Vagina (tissue), 2 donors: ENCODE measurements around the gene OR2AK2. TPM values are rescaled to one million over a fixed set of nuclear protein-coding genes. Genes with fewer than 3 reads are reported as not detected.

Source experiments
- DNase-seq, 2 donors: peaks; one replicate each; pipeline ENCODE4 v3.0.0-alpha.2; 2017; ENCODE audit errors: extremely low spot score in 2 of 2
- H3K27ac ChIP-seq: fragments of 200-600 bp; sonication (generic); one replicate; pipeline ENCODE4 v1.5.1; 2019
- H3K27me3 ChIP-seq: fragments of 200-600 bp; sonication (generic); one replicate; pipeline ENCODE4 v1.5.1; 2019
- H3K36me3 ChIP-seq, 2 donors: fragments of 200-600 bp; sonication (generic); one replicate each; pipeline ENCODE4 v1.5.1; 2017 to 2019
- H3K4me1 ChIP-seq: fragments of 200-600 bp; sonication (generic); one replicate; pipeline ENCODE4 v1.5.1; 2019
- H3K4me3 ChIP-seq, 2 donors: fragments of 200-600 bp; sonication (generic); 1 replicate in 1 of 2; 2 replicates in 1 of 2; pipeline ENCODE4 v1.5.1; 2016 to 2019
- H3K9me3 ChIP-seq: fragments of 200-600 bp; sonication (generic); one replicate; pipeline ENCODE4 v1.5.1; 2019
- POLR2A ChIP-seq, 2 donors: fragments of 450-650 bp; IDR thresholded peaks; one replicate each; pipeline ENCODE4 v1.6.1; 2017; ENCODE audit warnings: antibody characterized with exemption in 2 of 2, mild to moderate bottlenecking in 2 of 2, moderate library complexity in 2 of 2
- POLR2AphosphoS5 ChIP-seq, 2 donors: sonication (generic); formaldehyde crosslinking; IDR thresholded peaks; one replicate each; pipeline ENCODE4 v1.9.0; 2017; ENCODE audit warnings: antibody characterized with exemption in 2 of 2, mild to moderate bottlenecking in 2 of 2, low read depth in 1 of 2; ENCODE audit not compliant: insufficient read depth in 1 of 2
- intact Hi-C: fragments of 100-400 bp; cut with DNase I; formaldehyde crosslinking; loops from one replicate; pipeline ENCODE4 v1.15.1; 2023
- total RNA-seq: library from RNA; depleted of rRNA; stranded (reverse); fragments of >200 nt; gene quantifications from one replicate; pipeline ENCODE4 v1.2.3, GENCODE V29; 2016
- TF ChIP-seq, protein P1 (sequence below), 3 experiments: fragments of 450-650 bp in 2 of 3; fragments of 200-600 bp in 1 of 3; sonication (generic) in 1 of 3; IDR thresholded peaks; one replicate each; pipeline ENCODE4 v1.5.1; 2017 to 2019; ENCODE audit warnings: antibody characterized with exemption in 3 of 3, mild to moderate bottlenecking in 2 of 3, moderate library complexity in 2 of 3

OR2AK2 gene
- total RNA-seq, 1 donor from 2014 or later: not detected

DNA sequence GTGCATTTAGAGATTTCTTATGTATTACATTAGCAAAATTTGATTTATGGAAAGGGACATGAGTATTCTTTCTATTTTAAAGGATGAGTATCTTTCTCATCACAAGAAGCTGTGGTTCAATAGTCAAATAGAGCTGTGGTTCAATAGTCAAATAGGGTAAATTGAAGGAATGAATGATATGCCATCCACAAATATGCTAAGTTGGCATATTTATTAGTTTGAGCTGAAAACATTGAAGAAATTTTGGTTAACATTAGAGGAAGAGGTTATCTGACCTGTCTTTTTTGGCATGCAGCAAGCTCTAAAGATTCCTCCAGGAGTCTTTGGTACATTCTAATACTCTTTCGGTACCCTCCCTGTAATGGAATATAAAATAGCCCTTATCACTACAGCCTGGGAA, 11.6 kb upstream of the OR2AK2 start:
- intact Hi-C loops: no loop called here
- Histone ChIP-seq H3K9me3 (no peaks in the 10 kb centered on the region), H3K27ac (no peak overlapping the region), H3K4me1 (no peaks in the 10 kb centered on the region), H3K27me3 (no peaks in the 10 kb centered on the region), H3K36me3 (no peaks in the 10 kb centered on the region), H3K4me3 (no peak overlapping the region)
- TF ChIP-seq POLR2AphosphoS5 (IDR thresholded peaks at IDR 0.05; ENCODE audit: insufficient read depth in 1 of 2, low read depth in 1 of 2): no peak
- no peak for TF ChIP-seq POLR2A (IDR thresholded peaks at IDR 0.05)
- TF ChIP-seq, protein P1, sequence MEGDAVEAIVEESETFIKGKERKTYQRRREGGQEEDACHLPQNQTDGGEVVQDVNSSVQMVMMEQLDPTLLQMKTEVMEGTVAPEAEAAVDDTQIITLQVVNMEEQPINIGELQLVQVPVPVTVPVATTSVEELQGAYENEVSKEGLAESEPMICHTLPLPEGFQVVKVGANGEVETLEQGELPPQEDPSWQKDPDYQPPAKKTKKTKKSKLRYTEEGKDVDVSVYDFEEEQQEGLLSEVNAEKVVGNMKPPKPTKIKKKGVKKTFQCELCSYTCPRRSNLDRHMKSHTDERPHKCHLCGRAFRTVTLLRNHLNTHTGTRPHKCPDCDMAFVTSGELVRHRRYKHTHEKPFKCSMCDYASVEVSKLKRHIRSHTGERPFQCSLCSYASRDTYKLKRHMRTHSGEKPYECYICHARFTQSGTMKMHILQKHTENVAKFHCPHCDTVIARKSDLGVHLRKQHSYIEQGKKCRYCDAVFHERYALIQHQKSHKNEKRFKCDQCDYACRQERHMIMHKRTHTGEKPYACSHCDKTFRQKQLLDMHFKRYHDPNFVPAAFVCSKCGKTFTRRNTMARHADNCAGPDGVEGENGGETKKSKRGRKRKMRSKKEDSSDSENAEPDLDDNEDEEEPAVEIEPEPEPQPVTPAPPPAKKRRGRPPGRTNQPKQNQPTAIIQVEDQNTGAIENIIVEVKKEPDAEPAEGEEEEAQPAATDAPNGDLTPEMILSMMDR (IDR thresholded peaks at IDR 0.05): no peak
- no peak for DNase-seq

DNA sequence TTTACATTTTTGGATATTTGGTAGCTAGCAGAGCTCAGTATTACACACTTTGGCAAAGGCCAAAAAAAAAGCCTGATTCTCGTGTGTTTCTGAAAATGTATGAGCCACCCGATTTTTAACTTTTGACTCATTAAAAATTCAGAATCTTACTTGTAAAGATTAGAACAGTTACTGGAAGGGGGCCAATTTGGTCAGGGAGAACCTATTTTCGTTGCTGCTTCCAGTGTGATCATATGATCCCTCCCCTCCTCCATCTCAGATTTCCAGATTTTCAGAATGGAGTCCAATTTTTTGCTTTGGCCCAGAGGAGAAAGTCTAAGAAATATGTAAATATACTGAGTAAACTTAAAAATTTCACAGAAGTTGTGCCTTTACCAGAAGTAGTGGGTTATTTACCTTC, 3.2 kb upstream of the OR2AK2 start:
- no peak overlapping the region for H3K4me3 ChIP-seq
- H3K27me3 ChIP-seq: no peaks in the 10 kb centered on the region
- intact Hi-C loops: no loop called here
- TF ChIP-seq POLR2AphosphoS5 (IDR thresholded peaks at IDR 0.05; ENCODE audit: insufficient read depth in 1 of 2, low read depth in 1 of 2): no peak
- TF ChIP-seq POLR2A (IDR thresholded peaks at IDR 0.05): no peak
- TF ChIP-seq, protein P1 (IDR thresholded peaks at IDR 0.05): no peak
- no peaks in the 10 kb centered on the region for H3K4me1 ChIP-seq
- H3K9me3 ChIP-seq: no peaks in the 10 kb centered on the region
- H3K36me3 ChIP-seq: no peaks in the 10 kb centered on the region
- DNase-seq: no peak
- no peak overlapping the region for H3K27ac ChIP-seq

DNA sequence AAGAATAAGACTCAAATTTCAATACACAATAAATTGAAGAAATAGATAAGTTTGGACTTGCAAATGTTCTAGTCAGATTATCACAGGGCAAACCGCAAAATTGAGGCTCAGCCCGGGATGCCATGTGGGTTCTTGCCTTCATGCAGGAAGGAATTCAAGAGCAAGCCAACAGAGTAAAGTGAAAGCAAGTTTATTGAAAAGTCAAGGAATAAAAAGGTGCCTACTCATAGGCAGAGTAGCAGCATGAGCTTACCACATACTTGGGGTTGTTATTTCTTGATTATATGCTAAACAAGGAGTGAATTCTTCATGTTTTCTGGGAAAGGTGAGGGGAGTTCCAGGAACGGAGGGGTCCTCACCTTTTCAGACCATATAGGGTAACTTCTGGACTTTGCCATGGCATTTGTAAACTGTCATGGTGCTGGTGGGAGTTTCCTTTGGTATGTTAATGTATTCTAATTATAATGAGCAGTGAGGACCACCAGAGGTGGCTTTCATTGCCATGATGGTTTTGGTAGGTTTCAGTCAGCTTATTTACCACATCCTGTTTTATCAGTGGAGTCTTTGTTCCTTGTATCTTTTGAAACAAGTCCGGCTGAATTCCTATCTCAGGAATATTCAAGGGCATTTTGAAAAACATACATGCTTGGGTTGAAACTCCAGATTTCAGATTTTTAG, 2.0 kb upstream of the OR2AK2 start:
- TF ChIP-seq, protein P1 (IDR thresholded peaks at IDR 0.05): no peak
- TF ChIP-seq POLR2A (IDR thresholded peaks at IDR 0.05) (no peak), POLR2AphosphoS5 (IDR thresholded peaks at IDR 0.05; ENCODE audit: insufficient read depth in 1 of 2, low read depth in 1 of 2) (no peak)
- intact Hi-C loops: no loop called here

DNA sequence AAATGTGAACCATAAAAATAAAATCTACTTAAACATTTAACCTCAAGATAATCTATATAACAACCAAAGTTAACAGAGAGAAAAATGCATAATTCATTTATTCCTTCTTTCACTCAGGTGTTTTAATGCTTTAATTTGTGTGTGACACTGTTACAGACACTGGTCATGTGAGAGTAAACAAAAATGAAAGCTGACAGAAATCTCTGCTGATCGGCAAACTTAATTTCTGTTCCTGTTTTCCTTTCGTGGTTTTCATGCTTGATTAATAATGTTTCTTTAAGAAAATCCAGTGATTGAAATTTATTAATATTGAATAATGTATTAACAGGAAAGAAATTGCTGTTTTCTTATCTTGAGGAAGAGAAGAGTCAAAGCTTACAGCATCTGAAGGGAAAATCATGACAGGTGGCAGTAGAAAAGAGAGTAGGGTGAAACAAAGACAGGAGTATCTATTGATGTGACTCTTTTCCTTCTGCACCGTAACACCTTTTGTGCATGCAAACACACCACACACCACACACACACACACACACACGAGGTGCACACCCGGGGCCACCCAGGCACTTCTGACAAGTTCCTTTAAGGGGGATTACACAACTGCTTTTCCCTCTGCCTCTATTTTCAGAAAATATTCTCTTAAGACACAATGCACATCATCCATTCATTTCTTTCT, 1.6 kb downstream of the OR2AK2 start:
- TF ChIP-seq POLR2A (IDR thresholded peaks at IDR 0.05) (no peak), POLR2AphosphoS5 (IDR thresholded peaks at IDR 0.05; ENCODE audit: insufficient read depth in 1 of 2, low read depth in 1 of 2) (no peak)
- TF ChIP-seq, protein P1 (IDR thresholded peaks at IDR 0.05): no peak
- H3K4me3 ChIP-seq: no peak overlapping the region
- no peaks in the 10 kb centered on the region for H3K27me3 ChIP-seq
- H3K36me3 ChIP-seq: no peaks in the 10 kb centered on the region
- DNase-seq: no peak
- intact Hi-C loops: no loop called here
- H3K9me3 ChIP-seq: no peaks in the 10 kb centered on the region
- no peaks in the 10 kb centered on the region for H3K4me1 ChIP-seq
- H3K27ac ChIP-seq: no peak overlapping the region

More for the DNA sequence above, 2.0 kb upstream of the OR2AK2 start:
- Histone ChIP-seq H3K36me3 (no peaks in the 10 kb centered on the region), H3K4me3 (no peak overlapping the region), H3K27me3 (no peaks in the 10 kb centered on the region), H3K4me1 (no peaks in the 10 kb centered on the region), H3K9me3 (no peaks in the 10 kb centered on the region), H3K27ac (no peak overlapping the region)
- DNase-seq: no peak

DNA sequence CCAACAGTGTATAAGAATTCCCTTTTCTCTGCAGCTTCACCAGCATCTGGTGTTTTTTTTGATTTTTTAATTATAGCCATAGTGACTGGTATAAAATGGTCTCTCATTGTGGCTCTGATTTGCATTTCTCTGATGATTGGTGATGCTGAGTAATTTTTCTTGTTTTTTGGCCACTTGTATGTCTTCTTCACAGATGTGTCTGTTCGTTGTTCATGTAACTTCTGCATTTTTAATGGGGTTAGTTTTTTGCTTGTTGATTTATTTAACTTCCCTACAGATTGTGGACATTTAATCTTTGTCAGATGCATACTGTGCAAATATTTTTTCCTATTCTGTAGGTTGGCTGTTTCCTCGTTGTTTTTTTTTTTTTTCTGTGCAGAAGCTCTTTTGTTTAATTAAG, 28.0 kb downstream of the OR2AK2 start:
- Histone ChIP-seq H3K4me3 (no peak overlapping the region), H3K36me3 (no peaks in the 10 kb centered on the region), H3K9me3 (no peaks in the 10 kb centered on the region), H3K27ac (no peak overlapping the region), H3K4me1 (no peaks in the 10 kb centered on the region), H3K27me3 (no peaks in the 10 kb centered on the region)
- TF ChIP-seq POLR2A (IDR thresholded peaks at IDR 0.05): no peak
- no peak for DNase-seq
- intact Hi-C loops: no loop called here
